HG03521 (cell line): ENCODE results near the gene BSPRY.

ENCODE experiments used
- ATAC-seq: cut with Tn5 transposase; IDR thresholded peaks from one replicate; pipeline ENCODE4 v1.9.1; 2021; ENCODE audit warnings: mild to moderate bottlenecking, moderate library complexity; ENCODE audit not compliant: unreplicated experiment

Gene BSPRY

DNA sequence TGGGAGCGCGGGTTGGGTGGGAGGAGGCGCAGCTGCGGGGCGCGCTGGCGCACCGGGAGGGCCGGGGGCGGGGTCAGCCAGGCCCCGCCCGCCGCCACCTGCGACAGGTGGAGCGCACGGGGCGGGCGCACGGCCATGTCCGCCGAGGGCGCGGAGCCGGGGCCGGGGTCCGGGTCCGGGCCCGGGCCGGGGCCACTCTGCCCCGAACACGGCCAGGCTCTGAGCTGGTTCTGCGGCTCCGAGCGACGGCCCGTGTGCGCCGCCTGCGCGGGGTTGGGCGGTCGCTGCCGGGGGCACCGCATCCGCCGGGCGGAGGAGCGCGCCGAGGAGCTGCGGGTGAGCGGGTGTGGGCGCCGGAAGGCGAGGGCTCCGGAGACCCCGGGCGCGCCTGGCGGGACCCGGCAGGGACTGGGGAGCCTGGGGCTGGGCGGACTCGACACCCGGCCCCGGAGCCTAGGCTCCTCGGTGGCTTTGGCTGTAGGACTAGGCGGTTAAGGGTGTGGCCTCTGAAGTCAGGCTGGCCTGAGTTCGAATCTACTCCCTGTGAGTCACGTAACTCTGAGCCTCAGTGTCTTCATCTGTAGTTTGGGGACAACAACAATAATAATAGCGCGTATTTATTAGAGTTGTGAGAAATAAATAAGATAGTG lies at the start of gene BSPRY:
Gene BSPRY, plus strand, starts transcription at position 97 of the 650 bp plus-strand sequence. Its CDS starts 39 bp downstream, at position 136.
- no peak for ATAC-seq

DNA sequence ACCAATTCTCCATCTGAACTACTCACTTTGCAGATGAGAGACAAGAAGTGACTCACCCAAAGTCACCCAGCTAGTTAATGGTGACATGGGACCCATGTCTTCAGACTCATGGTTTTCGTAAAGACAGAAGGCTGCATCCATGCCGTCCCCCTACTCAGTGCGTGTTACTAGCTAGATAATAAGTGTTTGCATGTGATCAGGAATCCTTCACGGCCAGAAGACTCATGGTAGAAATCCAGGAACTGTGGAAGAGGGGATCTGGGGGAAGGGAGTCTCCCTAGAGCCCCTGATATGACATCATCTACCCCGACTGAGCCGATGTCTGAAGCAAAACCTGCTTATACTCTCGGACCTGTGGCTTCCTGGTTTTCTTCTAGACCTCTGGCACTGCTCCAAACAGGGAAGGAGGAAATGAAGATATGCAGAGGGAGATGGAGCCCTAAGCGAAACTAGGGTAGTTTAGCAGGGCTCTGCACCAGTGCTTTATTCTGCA lies 49.5 kb upstream of the BSPRY start:
- ATAC-seq = no peak

DNA sequence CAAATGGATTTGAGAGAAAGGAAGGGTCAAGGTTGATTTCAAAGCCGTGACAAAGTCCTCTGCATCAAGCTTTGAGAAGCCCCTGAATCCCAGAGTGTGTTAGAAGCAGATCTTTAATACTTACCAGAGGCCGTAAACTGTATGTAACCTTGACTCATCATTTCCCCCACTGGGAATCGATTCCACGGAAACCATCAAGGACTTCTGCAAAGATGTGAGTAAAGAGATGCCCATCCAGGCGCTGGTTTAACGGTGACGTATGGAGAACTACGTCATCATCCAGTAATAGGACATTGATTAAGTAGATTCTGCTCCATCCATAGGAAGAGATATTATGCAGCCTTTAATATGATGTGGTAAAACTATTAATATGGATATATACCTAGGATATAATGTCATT lies 47.8 kb upstream of the BSPRY start:
- ATAC-seq = no peak

DNA sequence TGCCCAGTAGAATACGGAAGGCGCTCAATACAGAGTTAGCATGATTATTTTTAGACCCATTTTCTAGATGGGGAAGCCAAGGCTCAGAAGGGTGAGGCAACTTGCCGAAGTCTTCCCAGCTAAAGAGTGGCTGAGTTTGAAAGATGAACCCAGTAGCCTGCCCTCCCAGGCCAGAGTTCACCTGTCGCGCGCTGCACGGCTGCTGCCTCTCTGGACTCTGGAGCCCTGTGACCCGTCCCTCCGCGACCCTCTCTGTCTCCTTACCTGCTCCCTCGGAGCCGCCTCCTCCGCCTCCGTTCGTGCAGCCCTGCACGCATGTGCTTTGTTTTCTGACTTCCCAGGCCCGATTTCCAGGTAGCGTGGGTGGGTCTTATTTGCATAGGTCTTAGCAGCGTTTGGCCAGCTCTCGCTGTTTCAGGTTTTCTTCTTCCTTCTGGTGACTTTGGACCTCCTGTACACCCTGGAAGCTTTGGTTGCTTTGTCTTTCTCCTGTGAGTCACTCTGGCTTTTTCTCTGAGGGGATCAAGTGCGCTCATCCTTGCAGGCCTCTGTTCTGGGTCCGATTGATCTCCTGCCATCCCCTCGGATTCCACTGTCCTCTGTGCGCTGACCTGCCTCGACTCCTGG lies 46.4 kb upstream of the BSPRY start, which contains the start of gene RNF183:
Gene RNF183, minus strand, starts transcription at position 585 of the 627 bp plus-strand sequence. CDS start 5,192 bp downstream, outside the sequence.
- no peak for ATAC-seq

DNA sequence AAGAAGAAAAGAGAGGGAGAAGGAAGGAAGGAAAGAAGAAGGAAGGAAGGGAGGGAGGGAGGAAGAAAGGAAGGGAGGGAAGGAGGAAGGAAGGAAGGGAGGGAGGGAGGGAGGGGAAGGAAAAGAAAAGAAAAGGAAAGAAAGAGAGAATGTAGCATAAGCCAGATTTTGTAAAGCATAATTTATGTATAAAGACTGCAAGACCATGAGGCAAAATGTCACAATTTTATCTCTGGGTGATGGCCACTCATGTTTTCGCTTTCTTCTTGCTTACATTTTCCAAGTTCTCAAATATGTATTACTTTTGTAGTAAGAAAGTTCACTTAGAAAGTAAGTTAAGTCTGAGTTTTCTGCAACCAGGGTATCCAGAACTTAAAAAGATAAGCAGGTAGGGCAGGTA lies 42.8 kb upstream of the BSPRY start:
- ATAC-seq = no peak

DNA sequence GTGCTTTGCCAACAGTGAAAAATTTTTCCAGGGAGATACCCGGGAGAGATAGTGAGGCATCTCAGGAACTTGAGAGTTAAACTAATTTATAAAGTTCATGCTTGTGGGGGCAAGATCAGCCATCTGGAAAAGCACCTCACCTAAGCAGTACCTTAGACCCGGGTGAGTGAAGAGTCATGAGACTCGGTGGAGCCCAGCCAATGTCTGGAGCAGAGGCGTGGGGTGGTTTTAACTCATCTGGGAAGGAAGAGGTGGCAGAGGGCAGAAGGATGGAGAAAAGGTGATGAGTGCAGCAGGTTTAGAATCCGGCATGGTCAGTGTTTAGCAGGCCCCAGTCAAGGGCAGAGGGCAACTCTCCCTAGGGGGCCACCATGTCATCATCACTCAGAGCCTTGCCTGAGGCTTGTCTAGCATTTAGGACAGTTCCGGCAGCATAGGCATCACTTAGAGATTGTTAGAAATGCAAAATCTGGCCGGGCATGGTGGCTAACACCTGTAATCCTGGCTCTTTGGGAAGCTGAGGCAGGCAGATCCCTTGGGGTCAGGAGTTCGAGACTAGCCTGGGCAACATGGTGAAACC lies 41.9 kb upstream of the BSPRY start:
- no peak for ATAC-seq

DNA sequence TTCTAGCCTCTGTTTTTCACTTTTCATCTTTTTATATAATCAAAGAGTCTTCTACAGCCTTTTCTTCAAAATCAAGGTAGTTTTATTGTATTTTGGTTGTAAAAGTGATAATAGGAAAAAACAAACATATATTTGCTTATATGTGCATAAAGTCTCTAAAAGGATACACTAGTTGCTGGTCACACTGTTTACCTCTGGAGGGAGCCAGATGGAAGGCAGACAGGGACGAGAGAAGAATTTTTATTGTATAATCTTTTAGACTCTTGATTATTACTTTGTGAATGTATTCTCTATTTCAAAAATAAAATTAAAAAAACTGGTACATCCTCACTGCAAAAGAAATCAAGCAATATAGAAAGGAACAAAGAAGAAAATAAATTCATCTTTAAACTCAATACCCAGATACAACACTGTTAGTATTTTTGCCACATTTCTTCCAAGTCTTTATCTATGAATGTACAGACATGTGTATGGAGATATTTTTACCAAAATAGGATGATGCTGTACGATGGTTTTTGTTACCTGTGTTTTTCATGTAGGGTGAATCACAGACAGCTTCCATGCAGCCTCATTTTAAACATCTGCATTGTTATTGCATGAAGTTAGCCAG lies 40.0 kb upstream of the BSPRY start:
- no peak for ATAC-seq

DNA sequence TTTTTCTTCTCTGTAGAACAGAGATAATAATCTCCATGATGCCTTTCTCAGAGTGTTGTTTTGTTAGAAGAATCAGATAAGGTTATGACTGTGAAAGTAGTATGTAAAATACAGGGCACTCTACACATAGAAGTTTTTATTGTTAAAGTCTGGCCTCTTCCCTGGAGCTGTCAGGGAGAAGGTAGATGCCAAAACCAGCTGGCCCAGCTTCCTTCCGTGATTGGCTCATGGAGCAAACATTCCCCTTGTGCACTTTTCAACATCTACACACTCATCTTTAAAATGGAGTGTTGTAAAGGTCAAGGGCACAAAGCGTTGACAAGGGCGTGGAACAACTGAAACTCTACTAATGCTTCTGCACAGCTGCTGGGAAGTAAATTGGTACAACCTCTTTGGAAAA lies 38.8 kb upstream of the BSPRY start:
- no peak for ATAC-seq

DNA sequence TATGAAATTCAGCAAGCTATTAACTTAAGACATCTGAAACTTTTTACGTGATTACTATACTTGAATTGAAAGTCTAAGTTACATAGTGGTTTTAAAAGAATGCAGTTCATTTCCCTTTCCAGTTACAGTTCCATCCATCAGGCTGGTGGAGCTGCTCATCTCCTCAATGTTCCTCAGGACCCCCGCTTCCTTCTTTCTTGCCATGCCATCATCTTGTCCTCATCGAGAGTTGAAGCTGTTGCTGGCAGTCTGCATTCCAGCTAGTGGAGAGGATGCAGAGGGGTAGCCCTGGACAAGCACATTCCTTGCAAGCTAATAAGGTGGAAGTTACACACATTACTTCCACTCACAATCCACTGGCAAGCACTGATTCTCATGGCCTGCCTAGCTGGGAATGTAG lies 37.4 kb upstream of the BSPRY start:
- ATAC-seq = no peak

DNA sequence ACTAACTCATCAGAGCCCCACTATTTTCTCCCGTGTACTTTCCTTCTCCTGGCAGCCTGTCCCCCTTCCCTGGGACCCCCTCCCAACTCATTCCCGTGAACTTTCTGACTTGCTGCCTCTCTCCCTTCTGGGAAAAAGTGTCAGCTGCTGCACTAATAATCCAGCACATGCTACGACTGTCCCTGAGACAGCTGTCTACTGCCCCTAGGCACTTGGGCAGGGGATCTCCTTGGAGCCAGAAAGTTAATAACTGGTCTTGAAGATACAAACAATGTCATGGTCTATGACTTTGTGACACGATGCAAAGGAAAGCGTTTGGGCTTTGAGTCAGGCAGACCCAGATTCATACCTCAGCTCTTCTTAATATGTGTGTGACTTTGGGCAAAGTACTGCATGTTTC lies 36.1 kb upstream of the BSPRY start:
- no peak for ATAC-seq

DNA sequence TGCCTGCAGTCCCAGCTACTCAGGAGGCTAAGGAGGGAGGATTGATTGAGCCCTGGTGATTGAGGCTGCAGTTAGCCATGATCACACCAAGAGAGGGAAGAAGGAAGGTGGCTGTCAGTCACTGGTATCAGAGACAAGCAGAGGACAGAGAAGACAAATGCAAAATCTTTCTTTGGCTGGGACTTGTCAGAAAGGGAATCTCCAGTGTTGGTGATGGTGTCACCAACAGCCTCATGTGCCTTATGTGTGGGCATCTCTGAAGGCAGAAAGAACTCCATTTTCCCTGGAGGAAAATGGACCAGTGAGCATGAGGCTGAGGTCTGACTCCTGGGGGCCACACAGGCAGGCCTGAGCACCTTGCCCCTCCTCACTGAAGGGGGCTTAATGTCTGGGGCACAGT lies 34.1 kb upstream of the BSPRY start:
- no peak for ATAC-seq

DNA sequence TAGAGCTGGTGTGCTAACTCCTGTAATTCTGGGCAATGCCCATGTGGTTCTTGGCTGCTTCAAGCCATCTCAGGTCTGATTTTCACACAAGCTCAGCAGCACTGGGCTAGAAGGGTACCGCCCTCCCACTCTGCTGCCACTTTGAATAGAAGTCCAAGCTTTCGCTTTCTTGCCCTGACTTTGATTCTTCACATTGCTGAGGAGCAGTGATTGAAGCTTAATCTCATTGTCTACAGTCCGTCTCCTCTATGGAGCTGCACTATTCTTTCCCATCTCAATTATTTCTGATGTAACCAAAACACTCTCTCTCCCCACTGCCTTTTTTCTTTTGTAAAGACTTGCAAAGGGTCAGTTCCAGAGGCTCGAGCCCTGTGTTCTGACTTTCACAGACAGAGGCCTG lies 33.3 kb upstream of the BSPRY start:
- no peak for ATAC-seq

DNA sequence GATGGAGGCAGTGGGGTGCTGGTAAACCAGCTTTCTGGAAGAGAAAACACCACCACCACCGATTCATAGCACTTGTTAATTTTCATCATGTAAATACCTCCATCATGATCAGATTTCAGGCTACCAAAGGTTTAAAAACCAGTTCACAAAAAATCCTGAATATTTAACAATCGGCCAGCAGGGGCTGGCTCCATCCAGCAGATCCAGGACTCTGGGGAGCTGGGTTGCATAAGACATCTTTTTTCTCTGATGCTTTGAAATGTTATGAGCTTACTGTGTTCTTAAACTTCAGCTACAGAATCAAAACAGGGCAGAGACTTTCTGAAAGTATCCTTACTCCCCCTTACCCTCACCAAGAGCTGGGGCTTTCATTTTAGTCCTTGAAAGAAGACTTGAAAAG lies 31.6 kb upstream of the BSPRY start:
- no peak for ATAC-seq

DNA sequence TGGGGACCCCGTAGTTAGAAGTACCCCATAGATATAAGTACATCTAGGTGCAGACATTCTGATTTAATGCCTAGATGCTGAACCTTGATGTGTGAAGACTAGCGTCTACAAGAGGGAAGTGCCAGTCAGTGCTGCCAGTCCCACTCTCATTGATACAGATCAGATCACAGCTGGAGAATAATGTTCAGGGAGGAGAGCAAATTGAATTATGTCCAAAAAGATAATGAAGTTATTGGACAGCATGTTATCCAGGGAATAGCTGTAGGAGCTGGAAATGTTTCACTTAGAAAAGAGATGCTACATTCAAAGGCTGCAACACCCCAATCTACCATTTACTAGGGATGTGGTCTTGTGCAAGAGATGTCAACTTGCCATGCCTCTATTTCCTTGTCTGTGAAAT lies 30.3 kb upstream of the BSPRY start:
- ATAC-seq = no peak

DNA sequence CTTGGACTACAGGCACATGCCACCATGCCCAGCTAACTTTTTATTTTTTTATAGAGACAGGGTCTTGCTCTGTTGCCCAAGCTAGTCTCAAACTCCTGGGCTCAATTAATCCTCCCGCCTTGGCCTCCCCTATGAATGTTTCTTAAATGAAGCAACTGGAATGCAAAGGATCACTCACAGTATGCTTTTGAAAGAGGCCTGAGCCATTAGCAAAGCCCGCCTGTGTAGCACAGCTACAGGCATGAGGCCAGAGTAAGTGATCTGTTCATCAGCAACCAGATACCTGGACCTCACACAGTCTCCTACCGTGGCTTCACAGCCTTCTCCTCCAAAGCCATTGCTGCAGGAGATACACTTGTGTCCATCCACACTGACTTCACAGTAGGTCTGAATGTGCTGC lies 29.3 kb upstream of the BSPRY start:
- no peak for ATAC-seq

DNA sequence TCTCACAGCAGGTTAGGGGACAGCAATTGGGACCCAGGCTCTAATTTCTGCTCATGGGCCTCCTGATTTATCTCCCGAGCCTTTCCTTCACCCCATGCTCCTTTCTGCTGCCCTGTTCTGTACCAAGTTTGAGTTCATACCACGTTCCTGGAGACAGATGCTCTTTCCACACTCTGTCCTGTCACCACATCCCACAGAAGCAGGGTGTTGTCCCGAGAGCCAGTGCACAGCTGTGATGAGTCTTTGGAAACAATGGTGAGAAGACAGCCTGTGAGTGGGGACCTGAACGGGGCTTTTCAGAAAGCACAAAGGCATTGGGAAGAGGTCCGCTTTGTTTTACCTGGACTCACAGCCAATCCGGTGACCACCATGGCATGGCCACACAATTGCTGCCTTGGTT lies 26.7 kb upstream of the BSPRY start:
- no peak for ATAC-seq

DNA sequence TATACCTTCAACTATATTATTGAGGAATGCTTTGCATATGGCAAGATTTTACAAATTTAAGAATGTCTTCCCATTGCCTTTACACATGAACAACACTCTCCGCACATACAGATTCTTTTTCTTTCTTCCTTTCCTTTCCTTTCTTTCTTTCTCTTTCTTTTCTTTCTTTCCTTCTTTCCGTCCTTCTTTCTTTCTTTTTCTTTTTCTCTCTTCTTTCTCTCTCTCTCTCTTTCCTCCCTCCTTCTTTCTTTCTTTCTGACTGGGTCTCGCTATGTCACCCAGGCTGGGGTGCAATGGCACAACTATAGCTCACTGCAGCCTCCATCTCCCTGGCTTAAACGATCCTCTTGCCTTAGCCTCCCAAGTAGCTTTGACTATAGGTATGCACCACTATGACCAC lies 23.1 kb upstream of the BSPRY start:
- ATAC-seq = no peak

DNA sequence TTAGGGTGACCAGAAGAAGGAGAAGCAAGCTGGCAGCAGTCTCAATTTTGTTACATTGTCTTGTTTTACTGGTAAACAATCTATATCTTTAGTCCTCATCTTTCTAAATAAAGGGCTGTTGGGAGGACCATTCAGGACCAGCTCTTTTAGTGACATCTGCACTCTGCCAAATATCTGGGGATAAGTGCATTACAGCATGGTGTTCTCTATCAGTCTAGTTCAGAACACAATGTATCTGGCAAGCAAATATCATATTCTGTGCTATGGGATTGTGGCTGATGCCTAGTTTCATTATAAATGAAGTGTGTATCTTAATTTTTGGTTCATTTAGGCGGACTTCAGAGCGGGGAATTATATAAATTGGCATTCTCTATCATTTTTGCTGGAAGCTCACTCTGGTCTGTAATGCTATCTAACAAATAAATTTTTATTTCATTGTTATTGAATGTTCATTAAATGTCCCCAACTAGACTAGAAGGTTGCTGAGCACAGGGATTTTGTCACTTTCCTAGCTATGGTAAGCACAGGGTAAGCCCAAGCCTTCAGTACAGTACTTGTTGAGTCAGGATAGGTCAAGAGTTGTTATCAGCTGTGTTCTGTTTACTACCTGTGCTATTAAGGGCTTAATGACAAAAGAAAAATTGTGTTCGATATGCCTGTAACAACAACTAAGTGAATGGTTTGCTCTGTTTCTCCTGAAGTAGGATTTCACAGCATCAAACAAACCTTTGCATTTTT lies 21.1 kb upstream of the BSPRY start:
- no peak for ATAC-seq

DNA sequence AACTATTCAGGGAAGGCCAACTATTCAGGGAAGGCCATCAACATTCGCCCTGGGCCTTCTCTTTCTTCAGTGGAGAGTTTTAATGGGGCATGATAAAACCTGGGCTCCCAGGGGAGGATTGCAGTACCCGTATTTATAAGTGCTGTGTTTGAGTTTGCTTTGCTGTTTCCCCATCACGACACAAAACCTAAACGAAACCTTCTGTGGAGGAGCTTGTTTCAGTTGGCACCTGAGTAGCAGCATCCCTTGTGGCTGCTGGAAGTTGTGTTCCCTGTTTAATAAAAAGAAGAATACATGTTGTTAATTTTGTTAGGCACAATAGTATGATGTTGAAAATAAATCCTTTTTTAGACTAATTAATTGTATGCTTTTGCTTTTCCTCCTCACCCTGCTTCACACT lies 17.6 kb upstream of the BSPRY start:
- no peak for ATAC-seq

DNA sequence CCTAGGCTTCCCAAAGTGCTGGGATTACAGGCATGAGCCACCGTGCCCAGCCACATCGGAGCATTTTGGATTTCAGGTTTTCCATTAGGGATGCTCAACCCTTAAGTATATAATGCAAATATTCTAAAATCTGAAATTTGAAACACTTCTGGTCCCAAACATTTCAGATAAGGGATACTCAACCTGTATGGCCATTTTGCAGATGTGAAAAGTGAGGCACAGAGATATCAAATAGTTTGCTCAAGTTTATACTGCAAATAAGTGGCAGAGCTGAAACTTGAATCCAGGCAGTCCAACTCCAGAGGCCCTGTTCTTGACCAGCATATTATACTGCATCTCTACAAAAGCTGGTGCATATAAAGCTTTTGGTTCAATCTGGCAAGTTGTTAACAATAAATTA lies 11.6 kb upstream of the BSPRY start:
- no peak for ATAC-seq

DNA sequence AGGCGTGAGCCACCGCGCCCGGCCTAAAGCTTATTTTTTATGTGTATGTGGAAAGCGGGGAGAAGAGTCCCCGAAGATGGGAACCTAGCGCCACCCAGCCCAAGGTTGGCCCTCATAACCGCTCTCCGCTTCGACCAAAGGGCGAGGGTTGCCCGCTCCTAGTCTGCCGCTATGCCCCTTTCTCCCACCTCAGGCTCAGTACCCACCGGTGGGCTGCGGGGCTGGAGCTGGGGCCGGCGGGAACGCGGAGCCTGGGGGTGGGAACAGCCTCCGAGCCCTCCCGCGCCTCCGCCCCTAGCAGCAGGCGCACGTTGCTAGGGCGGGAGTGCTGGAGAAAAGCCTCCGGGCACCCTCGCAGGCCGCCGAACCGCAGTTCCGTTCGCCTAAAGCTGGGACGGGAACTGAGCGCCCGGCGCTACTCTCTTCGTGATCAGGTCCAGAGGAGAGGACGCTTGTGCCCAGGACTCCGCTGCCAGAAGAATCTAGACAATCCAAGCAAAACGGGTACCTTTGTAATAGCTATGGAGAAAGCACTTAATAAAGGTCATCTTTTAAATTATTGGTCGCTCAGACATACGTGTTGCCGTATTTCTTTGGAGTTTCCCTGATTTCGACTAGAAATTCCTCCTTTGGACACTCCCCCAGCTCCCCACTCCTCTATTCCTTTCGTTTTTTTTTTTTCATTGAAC lies 9.2 kb upstream of the BSPRY start, which contains the start of gene WDR31:
Gene WDR31, minus strand, starts transcription at position 265 of the 689 bp plus-strand sequence. CDS start 8,253 bp downstream, outside the sequence.
- peak; percentile 98 for ATAC-seq
